HG02973 (cell line): Measurements from ENCODE around the gene CGB1.

Source experiments
- ATAC-seq: cut with Tn5 transposase; IDR thresholded peaks from one replicate; pipeline ENCODE4 v1.9.1; 2021; ENCODE audit warnings: moderate library complexity; ENCODE audit not compliant: unreplicated experiment

CGB1 gene

DNA sequence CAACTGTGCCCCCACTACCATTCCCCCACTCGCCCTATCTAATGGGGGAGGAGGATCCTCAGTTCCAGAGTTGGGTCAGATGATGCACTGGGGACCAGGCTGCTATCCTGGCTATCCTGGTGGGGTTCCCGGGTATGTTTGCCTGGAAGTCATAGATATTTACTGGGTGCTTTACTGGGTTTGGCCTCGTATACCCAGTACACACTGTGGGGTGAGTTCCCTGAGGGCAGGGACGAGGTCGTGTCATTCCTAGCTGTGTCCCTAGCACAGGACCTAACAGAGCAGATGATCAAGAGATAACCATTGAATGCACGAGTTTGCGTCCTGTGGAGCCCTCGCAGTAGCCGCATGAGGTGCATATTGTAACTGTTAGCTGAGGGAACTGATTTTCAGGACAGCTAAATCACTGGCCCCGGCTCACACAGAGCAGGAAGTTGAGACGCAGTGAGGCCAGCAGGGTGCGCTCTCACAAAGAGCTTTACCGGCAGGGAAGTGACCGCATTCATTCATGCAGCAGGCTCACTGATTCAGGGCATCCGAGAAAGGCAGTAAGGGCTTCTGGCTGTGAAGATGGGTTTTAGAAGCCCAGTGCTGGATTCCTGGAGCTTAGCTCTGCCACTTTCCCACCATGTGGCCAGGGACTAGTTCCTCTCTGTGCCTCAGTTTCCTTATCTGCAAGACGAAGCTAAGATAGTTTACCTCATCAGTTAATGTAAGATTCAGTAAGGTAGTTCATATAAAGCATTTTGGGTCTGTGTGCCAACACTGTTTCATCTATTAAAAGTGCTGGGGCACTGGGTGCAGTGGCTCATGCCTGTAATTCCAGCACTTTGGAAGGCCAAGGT lies 37.0 kb downstream of the CGB1 start:
- ATAC-seq = no peak

DNA sequence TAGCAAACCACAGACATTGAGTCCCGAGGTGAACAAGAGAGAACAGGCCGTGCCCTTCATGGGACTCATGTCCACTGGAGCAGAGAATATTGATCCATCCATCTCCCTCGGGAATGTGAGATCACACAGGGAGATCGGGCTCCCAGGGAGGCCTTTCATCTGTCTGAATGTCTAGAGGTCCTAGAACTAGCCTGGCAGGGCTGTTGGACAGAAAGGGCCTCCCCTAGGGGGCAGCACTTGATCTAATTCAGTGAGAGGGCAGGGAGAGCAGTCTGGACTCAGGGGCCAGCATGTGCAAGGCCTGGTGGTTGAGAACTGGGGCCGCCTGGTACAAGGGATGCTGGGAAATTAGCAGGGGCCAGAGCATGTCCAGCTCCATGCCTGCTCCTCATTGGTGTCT lies 38.7 kb downstream of the CGB1 start:
- no peak for ATAC-seq

DNA sequence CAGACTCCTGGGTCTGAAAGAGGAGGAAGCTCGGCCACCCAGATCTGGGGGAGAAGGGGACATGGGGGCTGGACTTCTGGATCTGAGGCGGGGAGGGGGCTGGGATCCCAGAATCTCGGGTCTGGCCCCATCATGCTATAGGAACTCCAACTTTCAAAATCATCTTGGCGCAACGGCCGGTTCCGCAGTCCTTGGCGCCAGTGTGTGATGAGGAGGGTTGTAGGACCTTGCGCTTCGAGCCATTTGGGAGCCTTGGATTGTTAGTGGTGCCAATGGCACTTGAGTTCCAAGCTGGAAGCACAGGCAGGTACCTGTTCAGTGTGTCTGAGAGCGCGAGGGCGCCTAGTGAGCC lies 42.7 kb downstream of the CGB1 start:
- ATAC-seq = no peak

DNA sequence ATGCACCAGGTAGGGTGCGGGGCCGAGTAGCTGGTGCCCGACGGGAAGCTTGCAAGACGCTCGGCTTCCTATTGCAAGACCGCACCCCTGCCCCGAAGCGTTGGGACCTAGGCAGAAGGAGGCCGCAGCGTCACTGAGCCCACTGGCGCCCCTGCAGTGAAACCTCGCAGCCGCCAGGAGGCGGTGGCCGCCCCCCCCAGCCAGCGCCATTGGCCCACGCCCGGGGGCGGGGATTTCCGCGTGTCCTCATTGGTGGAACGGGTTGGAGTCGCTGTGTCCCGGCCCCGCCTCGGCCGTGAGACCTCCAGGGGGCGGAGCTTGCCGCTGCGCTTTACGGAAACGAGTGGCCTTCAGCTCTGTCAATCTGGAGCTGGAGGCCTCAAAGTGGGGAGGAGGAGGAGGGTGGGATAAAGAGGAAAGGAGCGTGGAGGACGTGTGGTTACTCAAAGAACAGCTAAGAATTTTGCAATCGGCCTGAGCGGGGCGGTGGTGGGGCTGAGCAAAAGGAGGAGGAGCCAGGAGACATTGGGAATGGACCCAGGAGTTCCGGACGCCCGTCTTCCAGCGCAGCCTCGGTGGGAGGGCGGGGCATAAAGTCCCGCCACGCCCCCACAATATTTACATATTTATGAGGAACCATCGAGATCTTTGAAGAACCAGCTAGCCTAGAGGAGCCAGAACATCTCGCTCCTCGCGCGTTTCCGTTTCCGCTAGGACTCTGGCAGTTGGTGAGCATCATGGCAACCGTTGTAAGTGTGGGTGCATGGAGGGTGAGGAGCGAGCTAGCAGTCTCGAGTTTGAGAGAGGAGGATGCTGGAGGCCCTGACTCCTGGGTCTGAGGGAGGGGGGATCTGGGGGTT lies 43.3 kb downstream of the CGB1 start, which contains the start of the genes GYS1 and RUVBL2:
TSS of gene GYS1 (minus strand) at position 135 of the 860 bp plus-strand sequence. CDS start 197 bp downstream, outside the sequence.
TSS of gene RUVBL2 (plus strand) at position 713 of the 860 bp plus-strand sequence. CDS start at position 738, 25 bp downstream.
- peak; percentile 74 for ATAC-seq

DNA sequence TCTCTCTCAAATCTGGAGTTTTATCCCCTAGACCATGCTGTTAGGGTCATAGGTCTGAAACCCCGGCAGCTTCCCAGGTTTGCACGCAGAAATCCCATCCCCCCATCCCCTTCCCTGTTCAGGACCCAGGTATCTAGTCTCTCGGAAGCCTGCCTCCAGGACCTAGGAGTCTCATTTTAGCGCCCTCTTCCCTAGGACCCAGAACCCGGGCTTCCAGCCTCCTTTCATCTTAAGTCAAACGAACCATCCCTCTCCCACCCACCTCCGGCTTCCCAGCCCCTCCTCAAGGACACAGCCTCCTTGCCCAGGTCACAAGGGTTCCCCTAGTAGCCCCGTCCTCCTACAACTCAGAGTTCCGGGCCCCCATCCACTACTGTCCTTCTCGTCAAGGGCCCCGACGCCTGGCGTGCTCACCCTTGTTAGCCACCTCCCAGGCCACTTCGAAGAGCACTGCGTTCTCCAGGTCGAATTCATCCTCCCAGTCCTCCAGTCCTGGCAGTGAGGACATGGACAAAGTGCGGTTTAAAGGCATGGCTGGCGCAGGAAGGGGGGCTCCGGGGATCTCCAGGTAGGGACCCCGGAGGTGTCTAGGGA lies 44.0 kb downstream of the CGB1 start:
- no peak for ATAC-seq

DNA sequence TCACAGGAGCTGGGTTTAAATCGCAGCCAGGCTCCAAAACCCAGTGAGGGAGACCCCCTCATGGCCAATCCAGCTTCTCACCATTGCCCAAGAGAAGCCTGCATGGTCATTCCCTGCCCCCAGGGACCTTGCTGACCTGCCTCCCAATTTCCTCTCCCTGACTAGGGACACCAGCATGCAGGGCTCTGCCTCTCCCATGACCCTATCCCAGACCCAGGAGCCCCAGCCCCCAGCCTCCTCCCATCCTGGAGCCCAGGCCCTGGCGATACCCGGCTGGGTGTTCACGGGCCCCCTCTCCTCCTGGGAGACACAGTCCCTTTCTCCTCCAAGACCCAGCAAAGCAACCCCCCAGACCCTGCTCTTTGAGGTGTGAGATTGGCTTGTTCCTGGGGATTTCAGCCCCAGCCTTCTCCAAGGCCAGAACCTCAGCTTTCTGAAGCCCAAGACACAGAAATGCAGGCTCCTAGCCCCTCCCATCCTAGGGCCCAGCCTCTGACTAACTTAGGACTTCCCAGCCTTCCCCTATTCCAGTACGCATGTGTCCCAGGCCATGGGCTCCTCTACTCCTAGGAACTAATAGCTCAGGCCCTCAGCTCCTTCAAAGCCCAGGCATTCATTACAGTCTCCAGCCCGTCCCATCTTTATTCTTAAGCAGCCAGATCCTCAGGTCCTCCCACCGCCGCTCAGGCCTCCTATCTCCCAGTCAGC lies 44.7 kb downstream of the CGB1 start:
- ATAC-seq = no peak

DNA sequence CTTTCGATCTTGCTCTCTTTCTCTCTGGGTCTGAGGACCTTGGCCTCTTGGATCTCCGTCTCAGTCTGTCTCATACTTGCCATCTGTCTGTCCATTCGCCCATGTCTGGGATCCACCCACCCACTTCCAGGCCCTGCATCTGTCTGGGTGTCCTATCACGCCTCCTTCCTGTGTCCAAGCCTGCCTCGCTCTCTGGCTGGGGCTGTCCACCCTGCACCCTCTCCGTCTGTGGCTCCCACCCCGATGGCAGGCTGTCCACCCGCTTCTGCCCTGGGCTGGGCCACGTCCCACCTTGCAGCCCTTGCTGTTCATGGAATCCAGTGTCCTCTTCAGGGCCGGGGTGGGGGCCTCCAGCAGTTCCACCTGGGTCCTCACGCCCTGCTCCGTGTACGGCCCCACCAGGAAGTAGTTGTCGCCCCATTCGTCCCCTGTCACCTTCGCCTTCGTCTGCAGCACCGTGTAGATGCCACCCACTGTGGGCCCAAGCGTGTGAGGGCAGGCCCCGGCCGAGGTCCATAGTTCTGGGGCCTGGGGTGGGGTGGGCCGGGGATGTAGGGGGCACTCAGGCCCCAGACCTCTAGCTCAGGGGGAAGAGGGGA lies 45.6 kb downstream of the CGB1 start:
- ATAC-seq = no peak

DNA sequence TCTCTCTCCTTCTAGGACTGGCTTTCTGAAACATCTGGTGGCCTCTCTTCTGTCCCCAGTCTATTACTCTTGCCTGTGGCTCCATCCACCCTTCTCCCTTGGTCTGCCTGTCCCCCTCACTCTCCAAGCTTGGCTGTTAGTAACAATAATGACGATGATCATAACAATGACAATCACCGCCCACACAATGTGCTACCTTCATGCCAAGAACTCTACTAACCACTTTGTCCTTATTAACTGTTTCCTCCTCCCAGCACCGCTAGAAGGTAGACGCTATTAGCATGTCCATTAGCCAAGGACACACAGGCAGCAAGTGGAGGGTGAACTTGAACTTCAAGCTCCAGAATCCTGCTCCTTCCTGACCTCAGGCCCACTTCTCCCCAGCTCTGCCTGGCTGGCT lies 46.3 kb downstream of the CGB1 start:
- ATAC-seq = no peak

DNA sequence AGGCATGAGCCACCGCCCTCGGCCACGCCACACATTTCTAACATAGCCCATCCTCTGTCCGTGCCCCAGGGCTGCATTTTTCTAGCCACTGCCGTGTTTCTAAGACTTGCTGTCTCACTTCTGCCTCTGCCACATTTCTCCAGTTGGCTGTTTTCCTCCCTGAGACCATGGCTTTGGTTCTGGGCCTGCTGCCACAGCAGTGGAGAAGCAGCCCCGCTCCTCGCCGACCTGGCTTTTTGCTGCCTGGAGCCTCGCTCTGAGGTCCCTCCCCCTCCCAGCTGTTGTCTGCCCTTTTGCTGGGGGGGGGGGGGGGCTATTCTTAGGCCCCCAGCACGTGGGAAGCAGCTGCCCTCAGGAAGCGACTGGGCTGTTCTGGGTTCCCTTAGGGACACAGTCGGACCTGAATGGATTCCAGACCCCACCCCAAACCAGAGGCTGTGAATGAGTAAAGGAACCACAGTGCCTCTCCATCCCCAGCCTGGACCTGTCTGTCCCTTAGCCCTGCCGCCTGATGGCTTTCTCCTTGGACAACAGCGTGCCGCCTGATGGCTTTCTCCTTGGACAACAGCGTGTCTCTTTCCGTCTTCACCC lies 46.9 kb downstream of the CGB1 start:
- no peak for ATAC-seq

DNA sequence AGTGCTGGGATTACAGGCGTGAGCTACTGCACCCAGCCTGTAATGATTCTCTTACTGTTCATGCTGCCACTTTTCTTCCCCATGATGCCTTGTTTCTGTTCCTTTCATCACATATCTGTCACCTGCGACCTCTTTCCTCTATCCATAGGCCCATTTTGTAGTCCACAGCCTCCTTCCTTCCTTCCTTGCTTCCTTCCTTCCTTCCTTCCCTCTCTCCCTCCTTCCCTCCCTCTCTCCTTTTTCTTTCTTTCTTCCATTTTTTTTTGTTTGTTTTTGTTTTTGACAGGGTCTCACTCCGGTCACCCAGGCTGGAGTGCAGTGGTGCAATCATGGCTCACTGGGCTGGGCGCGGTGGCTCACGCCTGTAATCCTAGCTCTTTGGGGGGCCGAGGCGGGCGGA lies 47.8 kb downstream of the CGB1 start:
- no peak for ATAC-seq

DNA sequence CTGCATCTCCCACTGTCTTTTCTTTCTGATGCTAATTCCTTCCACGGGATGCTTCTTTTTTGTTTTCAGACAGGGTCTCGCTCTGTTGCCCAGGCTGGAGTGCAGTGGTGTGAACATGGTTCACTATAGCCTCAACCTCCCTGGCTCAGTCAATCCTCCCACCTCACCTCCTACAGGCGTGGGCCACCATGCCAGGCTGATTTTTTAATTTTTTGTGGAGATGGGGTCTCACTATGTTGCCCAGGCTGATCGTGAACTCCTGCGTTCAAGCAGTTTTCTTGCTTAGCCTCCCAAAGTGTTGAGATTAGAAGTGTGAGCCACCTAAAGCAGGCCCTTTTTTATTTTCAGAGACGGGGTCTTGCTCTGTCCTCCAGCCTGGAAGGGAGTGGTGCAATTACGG lies 48.4 kb downstream of the CGB1 start:
- ATAC-seq = no peak

DNA sequence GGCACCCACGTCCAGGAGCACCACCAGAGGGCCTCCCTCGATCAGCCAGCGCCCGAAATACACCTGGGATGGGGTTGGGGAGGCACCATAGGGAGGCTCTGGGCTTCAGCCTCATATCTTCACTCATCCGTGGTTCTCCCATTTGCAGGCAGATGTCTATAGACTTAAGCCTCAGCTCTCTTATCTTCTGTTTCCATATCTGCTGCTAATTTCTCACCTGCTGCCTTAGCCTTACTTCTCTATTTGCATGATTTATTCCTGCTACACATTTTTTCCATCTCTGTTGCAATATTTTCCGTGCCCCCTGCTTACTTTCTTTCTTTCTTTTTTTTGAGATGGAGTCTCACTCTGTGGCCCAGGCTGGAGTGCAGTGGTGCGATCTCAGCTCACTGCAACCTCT lies 49.4 kb downstream of the CGB1 start:
- ATAC-seq = no peak

DNA sequence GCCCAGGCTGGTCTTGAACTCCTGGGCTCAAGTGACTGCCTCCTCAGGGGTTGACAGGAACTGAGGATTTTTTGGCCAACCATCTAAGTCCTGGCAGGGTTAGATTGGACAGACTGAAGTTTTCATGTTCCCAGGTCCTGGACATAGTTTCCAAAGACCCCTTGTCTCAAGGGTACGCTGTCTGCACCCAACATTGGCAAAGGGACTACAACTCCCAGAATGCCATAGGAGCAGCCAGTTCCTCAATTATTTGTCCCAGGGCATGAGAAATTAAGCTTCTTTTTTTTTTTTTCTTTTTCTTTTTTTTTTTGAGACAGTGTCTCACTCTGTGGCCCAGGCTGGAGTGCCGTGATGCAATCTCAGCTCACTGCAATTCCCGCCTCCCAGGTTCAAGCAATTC lies 50.5 kb downstream of the CGB1 start:
- no peak for ATAC-seq

DNA sequence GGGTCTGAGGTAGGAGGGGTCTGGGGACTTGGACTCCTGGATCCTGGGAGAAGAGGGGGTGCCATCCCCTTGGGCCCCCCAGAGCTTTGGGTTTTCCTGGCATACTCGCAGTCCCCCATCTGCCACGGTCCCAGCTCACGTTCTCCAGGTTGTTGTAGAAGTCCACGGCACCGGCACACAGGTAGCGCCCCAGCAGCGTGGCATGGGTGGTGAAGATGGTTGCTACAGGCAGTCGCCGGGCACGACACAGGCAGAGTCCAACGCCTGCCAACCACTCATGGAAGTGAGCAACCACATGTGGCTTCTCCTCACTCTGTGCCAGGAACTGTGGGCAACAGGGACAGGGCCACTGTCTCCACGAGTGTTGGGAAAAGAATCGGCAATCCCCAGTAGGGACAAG lies 51.0 kb downstream of the CGB1 start:
- no peak for ATAC-seq
